NB4 (cell line): ENCODE results near the gene TMEM181.

Experiments
- POLR2A ChIP-seq: IDR thresholded peaks from 2 replicates; pipeline ENCODE4 v1.6.1; 2011; ENCODE audit warnings: mild to moderate bottlenecking; ENCODE audit not compliant: insufficient read length; ENCODE audit errors: extremely low read depth
- TF ChIP-seq, protein P1 (sequence below): IDR thresholded peaks from one replicate; pipeline ENCODE4 v1.5.1; 2012; ENCODE audit warnings: low read depth, low read length
- TF ChIP-seq, protein P2 (sequence below): IDR thresholded peaks from 2 replicates; pipeline ENCODE4 v1.6.1; 2011; ENCODE audit warnings: low read depth, low read length

DNA sequence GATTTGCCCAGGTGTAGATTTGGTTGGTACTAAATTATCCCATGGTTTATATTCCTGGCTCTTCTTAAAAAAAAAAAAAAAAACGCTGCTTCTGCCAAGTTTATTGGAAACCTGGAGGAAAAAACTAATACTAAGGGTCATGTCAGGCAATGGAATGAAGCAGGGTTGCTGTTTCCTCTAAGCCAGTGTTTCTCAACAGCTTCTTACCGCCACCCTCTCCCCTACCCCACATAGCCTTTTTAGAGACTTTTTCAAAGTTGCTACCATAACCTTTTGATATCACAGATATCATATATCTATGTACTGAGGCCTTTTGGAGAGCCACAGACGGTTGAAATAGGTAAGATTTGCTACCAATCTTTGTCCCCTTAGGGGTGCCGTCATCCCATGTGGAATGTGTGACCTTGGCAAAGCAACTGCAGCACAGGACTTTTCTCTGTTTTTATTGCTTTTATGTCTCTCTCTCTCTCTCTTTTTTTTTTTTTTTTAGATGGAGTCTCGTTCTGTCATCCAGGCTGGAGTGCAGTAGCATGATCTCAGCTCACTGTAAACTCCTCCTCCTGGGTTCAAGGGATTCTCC lies 124.9 kb downstream of the TMEM181 start:
- TF ChIP-seq, protein P1, sequence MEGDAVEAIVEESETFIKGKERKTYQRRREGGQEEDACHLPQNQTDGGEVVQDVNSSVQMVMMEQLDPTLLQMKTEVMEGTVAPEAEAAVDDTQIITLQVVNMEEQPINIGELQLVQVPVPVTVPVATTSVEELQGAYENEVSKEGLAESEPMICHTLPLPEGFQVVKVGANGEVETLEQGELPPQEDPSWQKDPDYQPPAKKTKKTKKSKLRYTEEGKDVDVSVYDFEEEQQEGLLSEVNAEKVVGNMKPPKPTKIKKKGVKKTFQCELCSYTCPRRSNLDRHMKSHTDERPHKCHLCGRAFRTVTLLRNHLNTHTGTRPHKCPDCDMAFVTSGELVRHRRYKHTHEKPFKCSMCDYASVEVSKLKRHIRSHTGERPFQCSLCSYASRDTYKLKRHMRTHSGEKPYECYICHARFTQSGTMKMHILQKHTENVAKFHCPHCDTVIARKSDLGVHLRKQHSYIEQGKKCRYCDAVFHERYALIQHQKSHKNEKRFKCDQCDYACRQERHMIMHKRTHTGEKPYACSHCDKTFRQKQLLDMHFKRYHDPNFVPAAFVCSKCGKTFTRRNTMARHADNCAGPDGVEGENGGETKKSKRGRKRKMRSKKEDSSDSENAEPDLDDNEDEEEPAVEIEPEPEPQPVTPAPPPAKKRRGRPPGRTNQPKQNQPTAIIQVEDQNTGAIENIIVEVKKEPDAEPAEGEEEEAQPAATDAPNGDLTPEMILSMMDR: no peak
- TF ChIP-seq, protein P2, sequence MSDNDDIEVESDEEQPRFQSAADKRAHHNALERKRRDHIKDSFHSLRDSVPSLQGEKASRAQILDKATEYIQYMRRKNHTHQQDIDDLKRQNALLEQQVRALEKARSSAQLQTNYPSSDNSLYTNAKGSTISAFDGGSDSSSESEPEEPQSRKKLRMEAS: no peak
- no peak for TF ChIP-seq POLR2A
